DND-41 (cell line): ENCODE measurements around the gene SND1.

Experiments
- CTCF ChIP-seq: IDR thresholded peaks from 2 replicates; pipeline ENCODE4 v1.5.1; 2012; ENCODE audit warnings: borderline replicate concordance, low read length, moderate library complexity, mild to moderate bottlenecking; ENCODE audit not compliant: poor library complexity, severe bottlenecking; ENCODE audit errors: extremely low read depth
- EZH2 ChIP-seq: IDR thresholded peaks from 3 replicates; pipeline ENCODE4 v1.6.1; 2012; ENCODE audit warnings: borderline replicate concordance, low read depth, mild to moderate bottlenecking, moderate library complexity, low read length, inconsistent platforms; ENCODE audit not compliant: severe bottlenecking

DNA sequence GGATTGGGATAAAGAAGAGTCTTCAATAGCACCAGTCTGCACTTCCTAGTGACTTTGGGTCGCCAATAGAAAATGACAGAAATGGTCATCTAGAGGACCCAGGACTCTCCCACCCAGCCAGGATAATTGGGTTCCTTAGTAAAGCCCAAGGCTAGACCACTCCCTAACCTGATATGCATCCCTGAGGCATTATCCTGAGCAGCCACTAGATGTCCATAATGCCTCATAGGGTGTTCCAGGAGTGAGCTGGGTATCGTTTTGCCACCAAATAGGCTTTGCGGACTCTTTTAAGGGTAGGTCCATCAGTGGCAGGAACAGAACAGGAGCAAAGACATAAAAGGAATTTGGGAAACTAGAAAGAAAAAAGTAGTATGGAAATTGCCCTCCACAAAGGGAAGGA is 383.7 kb downstream of the SND1 start:
- peak; percentile 42 for TF ChIP-seq CTCF
- TF ChIP-seq EZH2 = no peak
